Right lobe of liver (tissue), 6 donors: ENCODE data around the gene SULT1C2. TPM values are rescaled to one million over a fixed set of nuclear protein-coding genes. Genes with fewer than 3 reads are reported as not detected.

ENCODE experiments used
- ATAC-seq, 4 donors: fragments of 200-7000 bp; cut with Tn5 transposase; one replicate each; pipeline ENCODE4 v1.9.1; 2020; ENCODE audit warnings: mild to moderate bottlenecking in 4 of 4, moderate library complexity in 4 of 4
- DNase-seq, 3 donors: peaks; one replicate each; pipeline ENCODE4 v3.0.0-alpha.2; 2020
- H3K27ac ChIP-seq, 3 donors: fragments of 200-600 bp; one replicate each; pipeline ENCODE4 v1.8.0; 2022
- H3K27me3 ChIP-seq, 2 donors: fragments of 200-600 bp; one replicate each; pipeline ENCODE4 v1.8.0; 2022
- H3K36me3 ChIP-seq, 4 donors: fragments of 200-600 bp; sonication (generic) in 1 of 4; one replicate each; pipeline versions ENCODE4 v1.5.1 to v1.8.0; 2017 to 2022; ENCODE audit warnings: control low read depth in 1 of 4
- H3K4me1 ChIP-seq, 4 donors: fragments of 200-600 bp; sonication (generic) in 1 of 4; one replicate each; pipeline versions ENCODE4 v1.5.1 to v1.8.0; 2017 to 2022; ENCODE audit warnings: control low read depth in 1 of 4
- H3K4me3 ChIP-seq, 3 donors: fragments of 200-600 bp; one replicate each; pipeline ENCODE4 v1.8.0; 2022
- H3K9me3 ChIP-seq, 4 donors: fragments of 200-600 bp; sonication (generic) in 1 of 4; one replicate each; pipeline versions ENCODE4 v1.5.1 to v1.8.0; 2017 to 2022; ENCODE audit warnings: control low read depth in 1 of 4
- CTCF ChIP-seq, 4 donors: fragments of 200-600 bp in 3 of 4; fragments of 450-650 bp in 1 of 4; IDR thresholded peaks; one replicate each; pipeline versions ENCODE4 v1.5.1 to v1.8.0; 2016 to 2022; ENCODE audit warnings: antibody characterized with exemption in 4 of 4, mild to moderate bottlenecking in 2 of 4
- POLR2A ChIP-seq: fragments of 450-650 bp; IDR thresholded peaks from one replicate; pipeline ENCODE4 v1.6.1; 2017; ENCODE audit warnings: antibody characterized with exemption, mild to moderate bottlenecking
- WGBS: methylation state at CpG from one replicate; pipeline ENCODE4 v1.1.6; 2018; ENCODE audit warnings: low coverage, low lambda C conversion rate; ENCODE audit not compliant: insufficient coverage; ENCODE audit errors: missing lambda C conversion rate; 5-methylcytosine and 5-hydroxymethylcytosine counted together
- intact Hi-C, 2 donors: fragments of 100-400 bp; cut with DNase I; formaldehyde crosslinking; loops; one replicate each; pipeline versions ENCODE4 v1.11.2 to v1.14.1; 2022
- total RNA-seq, 6 experiments: library from RNA; depleted of rRNA in 2 of 6; stranded (reverse); fragments of >200 nt in 2 of 6; fragmentation: NEBNext Ultra II Directional in 3 of 6; extraction: Animal tissue kit (Norgen Biotek cat#: 25700) in 3 of 6; gene quantifications; one replicate each; pipeline versions ENCODE4 v1.1.0 to v1.2.4, GENCODE V29; 2016 to 2023
- donor health status: DM: no; HTN: yes; CAD: no.
- donor health status: DM: no; HTN: no; CAD: no.
- donor health status: DM: no; HTN: no; CAD: no.
- donor health status: DM: no; HTN: yes; CAD: no.
- donor health status: DM: no; HTN: yes; CAD: no.

Gene SULT1C2
- total RNA-seq, 6 experiments from 2014 or later = 0.87 to 31.2 (median 2.0) TPM; not detected in 1

GRCh38 chr2:108270346-108270745, 18.3 kb upstream of the SULT1C2 start:
- ATAC-seq = peak in 2 of 4 donors; percentile 8 to 14
- TF ChIP-seq CTCF (IDR thresholded peaks at IDR 0.05) (no peak), POLR2A (no peak)
- Histone ChIP-seq H3K27ac (peak overlapping the region in 1 of 3 donors; percentile 54), H3K36me3 (no peaks in the 10 kb centered on the region), H3K9me3 (no peaks in the 10 kb centered on the region), H3K27me3 (no peaks in the 10 kb centered on the region), H3K4me3 (no peak overlapping the region), H3K4me1 (peaks cover 0 to 9% (median 0%) of the 10 kb centered on the region in 4 donors)
- WGBS = 92% methylated on average over 2 of the region's 3 CpGs
- intact Hi-C loops = no loop called here
- DNase-seq = no peak

GRCh38 chr2:108270768-108271506, 17.8 kb upstream of the SULT1C2 start:
- TF ChIP-seq POLR2A = no peak
- TF ChIP-seq CTCF (IDR thresholded peaks at IDR 0.05) = no peak
- intact Hi-C loops = no loop called here
- 45% methylated on average over 3 of the region's 5 CpGs for WGBS
- peak in 3 of 4 donors; percentile 85 to 95 (median 89) for ATAC-seq
- Histone ChIP-seq H3K27me3 (no peaks in the 10 kb centered on the region), H3K4me3 (no peak overlapping the region), H3K36me3 (no peaks in the 10 kb centered on the region), H3K4me1 (peaks cover 0 to 9% (median 0%) of the 10 kb centered on the region in 4 donors), H3K27ac (peak overlapping the region in 1 of 3 donors; percentile 54), H3K9me3 (no peaks in the 10 kb centered on the region)
- peak; percentile 38 to 77 (median 74) for DNase-seq

- DNase-seq (no peak), ATAC-seq (peak in 1 of 4 donors; percentile 41)
- Histone ChIP-seq H3K27ac (peak overlapping the region in 1 of 3 donors; percentile 54), H3K36me3 (no peaks in the 10 kb centered on the region), H3K4me1 (peaks cover 0 to 9% (median 0%) of the 10 kb centered on the region in 4 donors), H3K4me3 (no peak overlapping the region), H3K27me3 (no peaks in the 10 kb centered on the region), H3K9me3 (no peaks in the 10 kb centered on the region)
- intact Hi-C loops = no loop called here
- TF ChIP-seq POLR2A (no peak), CTCF (IDR thresholded peaks at IDR 0.05) (no peak)
- 56% methylated on average over 7 of the region's 7 CpGs for WGBS
These were observed 16.9 kb upstream of the SULT1C2 start for GRCh38 chr2:108271691-108272253.

GRCh38 chr2:108278631-108279030, 10.1 kb upstream of the SULT1C2 start:
- Histone ChIP-seq H3K4me1 (no peaks in the 10 kb centered on the region), H3K4me3 (no peak overlapping the region), H3K36me3 (no peaks in the 10 kb centered on the region), H3K27me3 (no peaks in the 10 kb centered on the region), H3K9me3 (no peaks in the 10 kb centered on the region), H3K27ac (no peak overlapping the region)
- 62% methylated on average over 2 of the region's 2 CpGs for whole genome bisulfite sequencing
- TF ChIP-seq CTCF (IDR thresholded peaks at IDR 0.05) (no peak), POLR2A (no peak)
- ATAC-seq = no peak
- intact Hi-C loops = no loop called here
- no peak for DNase-seq
